Hepatic stellate cell (primary cell): ENCODE results near the gene AADACL2.

Experiments
- DNase-seq: peaks from one replicate; pipeline ENCODE4 v3.0.0; 2011; ENCODE audit warnings: low spot score

AADACL2 gene

DNA sequence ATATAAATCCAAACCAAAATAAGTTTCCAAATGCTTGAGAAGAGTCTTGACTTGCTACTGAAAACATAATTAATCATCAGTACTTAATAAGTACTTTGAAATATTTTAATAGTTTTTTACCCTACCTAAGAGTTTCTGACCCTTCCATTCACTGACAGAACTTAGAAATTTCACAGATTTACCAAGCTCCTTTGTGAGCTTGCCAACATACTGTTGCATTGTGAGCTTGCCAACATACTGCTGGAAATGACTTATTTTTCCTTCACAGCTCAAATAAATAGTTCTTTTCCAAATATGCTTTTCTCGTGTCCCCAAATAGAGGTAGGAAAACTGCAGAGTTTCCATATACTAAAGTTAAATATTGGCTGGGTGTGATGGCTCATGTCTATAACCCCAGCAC, 70.5 kb downstream of the AADACL2 start:
- DNase-seq, result no peak

DNA sequence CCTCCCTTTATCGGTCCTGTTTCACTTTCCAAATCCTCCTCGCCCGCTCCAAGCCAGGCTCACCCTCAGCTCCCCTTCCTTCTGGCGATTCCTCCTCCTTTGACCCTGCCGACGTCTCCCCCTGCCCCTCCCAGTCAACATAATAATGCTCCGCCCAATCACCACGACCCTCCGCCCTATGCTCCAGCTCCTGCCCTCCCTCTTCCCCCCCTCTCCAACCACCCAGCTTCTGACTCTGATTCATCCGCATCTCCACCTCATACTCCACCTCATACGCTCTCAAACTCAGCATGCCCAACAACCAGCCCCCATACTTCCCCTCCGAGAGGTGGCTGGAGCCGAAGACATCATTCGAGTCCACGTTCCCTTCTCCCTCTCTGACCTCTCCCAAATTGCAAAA, 73.1 kb downstream of the AADACL2 start:
- no peak for DNase-seq
